SK-N-SH (cell line): ENCODE results near the gene LTBP1. TPM values are rescaled to one million over a fixed set of nuclear protein-coding genes. Genes with fewer than 3 reads are reported as not detected.
A peak's percentile ranks its signal among the peaks of the same experiment; 100 is the strongest.

Experiments
- CTCF ChIA-PET: fragments of 300-600, 350-600 bp; formaldehyde crosslinking; extraction: SDS; loops from one replicate; lab custom pipeline; 2021; lab: Yijun Ruan, JAX
- POLR2A ChIA-PET: fragments of 350-600 bp; sonication (Branson Sonifier 250); formaldehyde crosslinking; extraction: SDS; loops from one replicate; lab custom pipeline; 2020; ENCODE audit warnings: antibody characterized with exemption, inconsistent platforms; lab: Yijun Ruan, JAX
- DNase-seq: peaks from one replicate; pipeline ENCODE4 v3.0.0; 2012
- H2AFZ ChIP-seq: fragments of 200-600 bp; sonication (generic); 2 replicates; pipeline ENCODE4 v1.8.1; 2016; ENCODE audit warnings: antibody characterized with exemption, mild to moderate bottlenecking, low read depth
- H3F3A ChIP-seq: fragments of 200-600 bp; sonication (generic); replicated peaks from 2 replicates; pipeline ENCODE3; 2016; ENCODE audit warnings: antibody characterized with exemption, mild to moderate bottlenecking; ENCODE audit not compliant: insufficient read depth
- H3K27ac ChIP-seq, 2 experiments: fragments of 200-500 bp in 1 of 2; fragments of 200-600 bp in 1 of 2; sonication (Bioruptor generic) in 1 of 2; sonication (generic), shearing (Covaris generic) in 1 of 2; 2 replicates each; pipeline versions ENCODE4 v1.5.1 to v1.6.1; 2014 to 2016; ENCODE audit warnings: low read depth in 2 of 2, inconsistent platforms in 1 of 2, low read length in 1 of 2, mild to moderate bottlenecking in 1 of 2, mixed read lengths in 1 of 2
- H3K27me3 ChIP-seq: fragments of 200-600 bp; sonication (generic), shearing (Covaris generic); 2 replicates; pipeline ENCODE4 v1.6.1; 2016; ENCODE audit warnings: mixed run types; ENCODE audit not compliant: insufficient read depth
- H3K36me3 ChIP-seq, 2 experiments: fragments of 200-500 bp in 1 of 2; fragments of 200-600 bp in 1 of 2; sonication (Bioruptor generic) in 1 of 2; sonication (generic) in 1 of 2; replicated peaks in 1 of 2; 2 replicates each; pipeline versions ENCODE3 to v1.5.1; 2014 to 2016; ENCODE audit warnings: low read length in 1 of 2, mild to moderate bottlenecking in 1 of 2; ENCODE audit not compliant: insufficient read depth in 2 of 2, control insufficient read depth in 1 of 2
- H3K4me1 ChIP-seq, 2 experiments: fragments of 200-500 bp in 1 of 2; fragments of 200-600 bp in 1 of 2; sonication (Bioruptor generic) in 1 of 2; sonication (generic), shearing (Covaris generic) in 1 of 2; 2 replicates each; pipeline versions ENCODE4 v1.5.1 to v1.6.1; 2014 to 2016; ENCODE audit warnings: low read depth in 1 of 2, low read length in 1 of 2, mixed run types in 1 of 2; ENCODE audit not compliant: insufficient read depth in 2 of 2, control insufficient read depth in 1 of 2
- H3K4me2 ChIP-seq: fragments of 200-600 bp; sonication (generic), shearing (Covaris generic); 2 replicates; pipeline ENCODE4 v1.6.1; 2017; ENCODE audit warnings: mixed run types
- H3K4me3 ChIP-seq, 2 experiments: fragments of 200-500 bp in 1 of 2; fragments of 200-600 bp in 1 of 2; sonication (Bioruptor generic) in 1 of 2; sonication (generic), shearing (Covaris generic) in 1 of 2; 2 replicates each; pipeline versions ENCODE4 v1.5.1 to v1.8.1; 2014 to 2016; ENCODE audit warnings: low read depth in 2 of 2, inconsistent platforms in 1 of 2, low read length in 1 of 2, mild to moderate bottlenecking in 1 of 2, mixed read lengths in 1 of 2, moderate library complexity in 1 of 2
- H3K79me2 ChIP-seq: fragments of 200-600 bp; sonication (generic); 2 replicates; pipeline ENCODE4 v1.8.1; 2017; ENCODE audit warnings: mild to moderate bottlenecking; ENCODE audit not compliant: insufficient read depth
- H3K9ac ChIP-seq: fragments of 200-600 bp; sonication (generic); 2 replicates; pipeline ENCODE4 v1.6.1; 2017; ENCODE audit warnings: mixed run types
- H3K9me2 ChIP-seq: fragments of 200-600 bp; sonication (generic); 2 replicates; pipeline ENCODE4 v1.6.1; 2017; ENCODE audit warnings: mixed run types
- H3K9me3 ChIP-seq: fragments of 200-600 bp; sonication (generic); 2 replicates; pipeline ENCODE4 v1.6.1; 2017; ENCODE audit warnings: mixed run types, mild to moderate bottlenecking, moderate library complexity
- H4K20me1 ChIP-seq: fragments of 200-600 bp; sonication (generic); 2 replicates; pipeline ENCODE4 v1.6.1; 2017; ENCODE audit warnings: mild to moderate bottlenecking, mixed run types; ENCODE audit not compliant: insufficient read depth
- CHD2 ChIP-seq: fragments of 150-350 bp; IDR thresholded peaks from 2 replicates; pipeline ENCODE4 v1.6.1; 2018; ENCODE audit warnings: low read length; ENCODE audit not compliant: partially characterized antibody
- EP300 ChIP-seq, 2 experiments: IDR thresholded peaks; 2 replicates each; pipeline versions ENCODE4 v1.4.0 to v1.6.1; 2012; ENCODE audit warnings: borderline replicate concordance in 1 of 2, low read depth in 1 of 2, low read length in 1 of 2
- FOSL2 ChIP-seq: IDR thresholded peaks from 2 replicates; pipeline ENCODE4 v1.4.0; 2012; ENCODE audit warnings: low read depth, mild to moderate bottlenecking, moderate library complexity, borderline replicate concordance
- GABPA ChIP-seq: IDR thresholded peaks from 2 replicates; pipeline ENCODE4 v1.4.0; 2012; ENCODE audit warnings: low read depth, mild to moderate bottlenecking
- POLR2AphosphoS5 ChIP-seq: IDR thresholded peaks from 2 replicates; pipeline ENCODE4 v1.6.1; 2012; ENCODE audit warnings: low read depth, low read length
- RAD21 ChIP-seq: IDR thresholded peaks from 2 replicates; pipeline ENCODE4 v1.6.1; 2012; ENCODE audit warnings: mild to moderate bottlenecking, low read length
- SIN3A ChIP-seq: IDR thresholded peaks from 2 replicates; pipeline ENCODE4 v1.6.1; 2012; ENCODE audit warnings: low read depth, mild to moderate bottlenecking, low read length, moderate library complexity, borderline replicate concordance
- SMC3 ChIP-seq: IDR thresholded peaks from 2 replicates; pipeline ENCODE4 v1.6.1; 2012; ENCODE audit warnings: low read depth, low read length, improper control_type of control experiment
- TAF1 ChIP-seq: IDR thresholded peaks from 2 replicates; pipeline ENCODE4 v1.6.1; 2012; ENCODE audit warnings: low read depth, mild to moderate bottlenecking, low read length, moderate library complexity, borderline replicate concordance
- TCF12 ChIP-seq: IDR thresholded peaks from 2 replicates; pipeline ENCODE4 v1.4.0; 2012
- WGBS: methylation state at CpG from one replicate; pipeline ENCODE4 v1.1.6; 2017; ENCODE audit warnings: low lambda C conversion rate; 5-methylcytosine and 5-hydroxymethylcytosine counted together
- polyA plus RNA-seq, 3 experiments: library from polyadenylated mRNA; depleted of rRNA; stranded (reverse); fragments of >200 nt; gene quantifications; 2 replicates each; pipeline ENCODE4 v1.2.3, GENCODE V29; 2012
- TF ChIP-seq, protein P1 (sequence below): IDR thresholded peaks from 2 replicates; pipeline ENCODE4 v1.6.1; 2012; ENCODE audit warnings: mild to moderate bottlenecking, low read depth, low read length, moderate library complexity
- TF ChIP-seq, protein P2 (sequence below): IDR thresholded peaks from 2 replicates; pipeline ENCODE4 v1.4.0; 2012; ENCODE audit warnings: low read depth
- TF ChIP-seq, protein P3 (sequence below): fragments of 200-600 bp; sonication (generic); IDR thresholded peaks from 2 replicates; pipeline ENCODE4 v1.6.1; 2017; ENCODE audit warnings: antibody characterized with exemption, mild to moderate bottlenecking, moderate library complexity

LTBP1 gene
- polyA plus RNA-seq, 1 of the 3 experiments (the other 2 are of a cell fraction) = 467 TPM

- Histone ChIP-seq H3F3A (peaks cover 25% of the 10 kb centered on the region), H3K27me3 (no peaks in the 10 kb centered on the region), H3K9me2 (no peaks in the 10 kb centered on the region), H3K79me2 (no peaks in the 10 kb centered on the region; the same call in 1 of the 2 replicates), H3K9me3 (no peaks in the 10 kb centered on the region), H3K9ac (no peak overlapping the region), H3K4me2 (no peak overlapping the region; the same call in 1 of the 2 replicates), H3K4me1 (0 out of 4 replicates have a peak, but pooled peaks cover 0 to 3% of the 10 kb centered on the region in 2 experiments), H4K20me1 (no peaks in the 10 kb centered on the region), H3K27ac (peak overlapping the region in 1 of 2 experiments; percentile 68; a peak in 2 of 4 replicates), H3K4me3 (no peak overlapping the region), H3K36me3 (peaks cover 10 to 40% of the 10 kb centered on the region in 2 experiments), H2AFZ (no peak overlapping the region)
- ChIA-PET POLR2A (no interaction called here), CTCF (interaction anchor here (0.8 to 2.4 kb wide), 6 partner anchors 8 to 615 kb away, joined by 3 to 9 read pairs (median 4); no protein-coding TSS in a partner anchor)
- WGBS = 34% methylated on average over 4 of the region's 4 CpGs
- TF ChIP-seq FOSL2 (no peak), POLR2AphosphoS5 (no peak; the same call in 1 of the 2 replicates), SMC3 (no peak), SIN3A (no peak), TAF1 (no peak), EP300 (IDR thresholded peaks at IDR 0.05; ENCODE audit: borderline replicate concordance in 1 of 2, low read depth in 1 of 2, low read length in 1 of 2) (no peak), TCF12 (no peak)
- TF ChIP-seq, protein P1, sequence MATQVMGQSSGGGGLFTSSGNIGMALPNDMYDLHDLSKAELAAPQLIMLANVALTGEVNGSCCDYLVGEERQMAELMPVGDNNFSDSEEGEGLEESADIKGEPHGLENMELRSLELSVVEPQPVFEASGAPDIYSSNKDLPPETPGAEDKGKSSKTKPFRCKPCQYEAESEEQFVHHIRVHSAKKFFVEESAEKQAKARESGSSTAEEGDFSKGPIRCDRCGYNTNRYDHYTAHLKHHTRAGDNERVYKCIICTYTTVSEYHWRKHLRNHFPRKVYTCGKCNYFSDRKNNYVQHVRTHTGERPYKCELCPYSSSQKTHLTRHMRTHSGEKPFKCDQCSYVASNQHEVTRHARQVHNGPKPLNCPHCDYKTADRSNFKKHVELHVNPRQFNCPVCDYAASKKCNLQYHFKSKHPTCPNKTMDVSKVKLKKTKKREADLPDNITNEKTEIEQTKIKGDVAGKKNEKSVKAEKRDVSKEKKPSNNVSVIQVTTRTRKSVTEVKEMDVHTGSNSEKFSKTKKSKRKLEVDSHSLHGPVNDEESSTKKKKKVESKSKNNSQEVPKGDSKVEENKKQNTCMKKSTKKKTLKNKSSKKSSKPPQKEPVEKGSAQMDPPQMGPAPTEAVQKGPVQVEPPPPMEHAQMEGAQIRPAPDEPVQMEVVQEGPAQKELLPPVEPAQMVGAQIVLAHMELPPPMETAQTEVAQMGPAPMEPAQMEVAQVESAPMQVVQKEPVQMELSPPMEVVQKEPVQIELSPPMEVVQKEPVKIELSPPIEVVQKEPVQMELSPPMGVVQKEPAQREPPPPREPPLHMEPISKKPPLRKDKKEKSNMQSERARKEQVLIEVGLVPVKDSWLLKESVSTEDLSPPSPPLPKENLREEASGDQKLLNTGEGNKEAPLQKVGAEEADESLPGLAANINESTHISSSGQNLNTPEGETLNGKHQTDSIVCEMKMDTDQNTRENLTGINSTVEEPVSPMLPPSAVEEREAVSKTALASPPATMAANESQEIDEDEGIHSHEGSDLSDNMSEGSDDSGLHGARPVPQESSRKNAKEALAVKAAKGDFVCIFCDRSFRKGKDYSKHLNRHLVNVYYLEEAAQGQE = no peak
- TF ChIP-seq, protein P2, sequence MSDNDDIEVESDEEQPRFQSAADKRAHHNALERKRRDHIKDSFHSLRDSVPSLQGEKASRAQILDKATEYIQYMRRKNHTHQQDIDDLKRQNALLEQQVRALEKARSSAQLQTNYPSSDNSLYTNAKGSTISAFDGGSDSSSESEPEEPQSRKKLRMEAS = 0 out of 2 replicates have a peak, but pooled peaks have one; percentile 19
- no peak for DNase-seq
Observed at GRCh38 chr2:33378556-33379210, 431.9 kb downstream of the LTBP1 start.

- H3K4me2 ChIP-seq = no peak overlapping the region
- 52% methylated on average over 8 of the region's 8 CpGs for WGBS
- no peaks in the 10 kb centered on the region for H3K9me3 ChIP-seq
Observed at GRCh38 chr2:33380001-33380609, 433.4 kb downstream of the LTBP1 start.

More at GRCh38 chr2:33380001-33380609, 433.4 kb downstream of the LTBP1 start:
- no peaks in the 10 kb centered on the region for H4K20me1 ChIP-seq
- H3K79me2 ChIP-seq = no peaks in the 10 kb centered on the region
- no peak overlapping the region for H3K9ac ChIP-seq
- peaks cover 23% of the 10 kb centered on the region for H3F3A ChIP-seq
- no peaks in the 10 kb centered on the region for H3K9me2 ChIP-seq
- CTCF ChIA-PET = interaction anchor here (0.6 to 2.4 kb wide), 12 partner anchors 8 to 825 kb away, joined by 3 to 9 read pairs (median 4); no protein-coding TSS in a partner anchor
- H3K4me1 ChIP-seq = peaks cover 0 to 3% of the 10 kb centered on the region in 2 experiments; a peak in 1 of 4 replicates
- TF ChIP-seq GABPA (no peak), CHD2 (no peak), SMC3 (peak; percentile 22; the same call in 1 of the 2 replicates), RAD21 (peak; percentile 42)
- TF ChIP-seq, protein P3, sequence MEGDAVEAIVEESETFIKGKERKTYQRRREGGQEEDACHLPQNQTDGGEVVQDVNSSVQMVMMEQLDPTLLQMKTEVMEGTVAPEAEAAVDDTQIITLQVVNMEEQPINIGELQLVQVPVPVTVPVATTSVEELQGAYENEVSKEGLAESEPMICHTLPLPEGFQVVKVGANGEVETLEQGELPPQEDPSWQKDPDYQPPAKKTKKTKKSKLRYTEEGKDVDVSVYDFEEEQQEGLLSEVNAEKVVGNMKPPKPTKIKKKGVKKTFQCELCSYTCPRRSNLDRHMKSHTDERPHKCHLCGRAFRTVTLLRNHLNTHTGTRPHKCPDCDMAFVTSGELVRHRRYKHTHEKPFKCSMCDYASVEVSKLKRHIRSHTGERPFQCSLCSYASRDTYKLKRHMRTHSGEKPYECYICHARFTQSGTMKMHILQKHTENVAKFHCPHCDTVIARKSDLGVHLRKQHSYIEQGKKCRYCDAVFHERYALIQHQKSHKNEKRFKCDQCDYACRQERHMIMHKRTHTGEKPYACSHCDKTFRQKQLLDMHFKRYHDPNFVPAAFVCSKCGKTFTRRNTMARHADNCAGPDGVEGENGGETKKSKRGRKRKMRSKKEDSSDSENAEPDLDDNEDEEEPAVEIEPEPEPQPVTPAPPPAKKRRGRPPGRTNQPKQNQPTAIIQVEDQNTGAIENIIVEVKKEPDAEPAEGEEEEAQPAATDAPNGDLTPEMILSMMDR = peak; percentile 93
- no peaks in the 10 kb centered on the region for H3K27me3 ChIP-seq
- H3K4me3 ChIP-seq = no peak overlapping the region; a peak in 1 of 4 replicates
- H3K36me3 ChIP-seq = peaks cover 10 to 31% of the 10 kb centered on the region in 2 experiments
- POLR2A ChIA-PET = no interaction called here
- no peak overlapping the region for H2AFZ ChIP-seq
- DNase-seq = no peak
- H3K27ac ChIP-seq = no peak overlapping the region
